ENCODE measurements around the gene SPOCK1.

- no peak for TF ChIP-seq EZH2phosphoT487 (IDR thresholded peaks at IDR 0.05; ENCODE audit: insufficient read depth, low read depth)
- no peak for TF ChIP-seq EZH2 (IDR thresholded peaks at IDR 0.05; ENCODE audit: insufficient read depth, poor library complexity, severe bottlenecking)
Measured at GRCh38 chr5:137236849-137237507, 262.1 kb downstream of the SPOCK1 start.
